Neural cell (in vitro differentiated cells): ENCODE data around the gene POLE. TPM values are rescaled to one million over a fixed set of nuclear protein-coding genes. Genes with fewer than 3 reads are reported as not detected.

Source experiments
- H2AFZ ChIP-seq: fragments of 200-600, 300-800 bp; sonication (generic), shearing (Covaris generic); 2 replicates; pipeline ENCODE4 v1.6.0; 2014; ENCODE audit warnings: low read depth, mild to moderate bottlenecking, antibody characterized with exemption, low read length, moderate library complexity
- H3F3A ChIP-seq: fragments of 200-600 bp; shearing (Covaris generic); 2 replicates; pipeline ENCODE4 v1.6.1; 2016; ENCODE audit warnings: mild to moderate bottlenecking, moderate library complexity, mixed read lengths, antibody characterized with exemption, low read length; ENCODE audit not compliant: insufficient read depth, poor library complexity, severe bottlenecking
- H3K27ac ChIP-seq: fragments of 200-600, 300-800 bp; sonication (generic), shearing (Covaris generic); 2 replicates; pipeline ENCODE4 v1.5.1; 2014; ENCODE audit warnings: mild to moderate bottlenecking, low read length, moderate library complexity
- H3K27me3 ChIP-seq: fragments of 300-800, 200-600 bp; sonication (generic), shearing (Covaris generic); 2 replicates; pipeline ENCODE4 v1.6.0; 2014; ENCODE audit warnings: mild to moderate bottlenecking, low read depth, low read length, moderate library complexity; ENCODE audit not compliant: insufficient read depth
- H3K36me3 ChIP-seq: fragments of 300-800, 200-600 bp; sonication (generic), shearing (Covaris generic); 2 replicates; pipeline ENCODE4 v1.5.1; 2014; ENCODE audit warnings: mild to moderate bottlenecking, antibody characterized with exemption, low read length, moderate library complexity; ENCODE audit not compliant: insufficient read depth
- H3K4me2 ChIP-seq: fragments of 300-800, 200-600 bp; sonication (generic), shearing (Covaris generic); 2 replicates; pipeline ENCODE4 v1.6.0; 2014; ENCODE audit warnings: mild to moderate bottlenecking, low read length
- H3K4me3 ChIP-seq: fragments of 300-800, 200-600 bp; sonication (generic), shearing (Covaris generic); 2 replicates; pipeline ENCODE4 v1.5.1; 2014; ENCODE audit warnings: mild to moderate bottlenecking, low read length, moderate library complexity
- H3K79me2 ChIP-seq: fragments of 200-600 bp; shearing (Covaris generic); replicated peaks from 2 replicates; pipeline ENCODE4 v1.6.0; 2014; ENCODE audit warnings: mild to moderate bottlenecking, low read length, moderate library complexity; ENCODE audit not compliant: insufficient read depth
- H3K9ac ChIP-seq: fragments of 300-800, 200-600 bp; sonication (generic), shearing (Covaris generic); 2 replicates; pipeline ENCODE4 v1.6.1; 2016; ENCODE audit warnings: mild to moderate bottlenecking, low read length, mixed read lengths
- H3K9me2 ChIP-seq: fragments of 200-600 bp; shearing (Covaris generic); 2 replicates; pipeline ENCODE4 v1.6.1; 2016; ENCODE audit warnings: mild to moderate bottlenecking, low read length, mixed read lengths; ENCODE audit not compliant: insufficient read depth
- H3K9me3 ChIP-seq: fragments of 200-600, 300-800 bp; sonication (generic), shearing (Covaris generic); 2 replicates; pipeline ENCODE4 v1.6.1; 2016; ENCODE audit warnings: mild to moderate bottlenecking, mixed run types, low read length, moderate library complexity, mixed read lengths
- H4K20me1 ChIP-seq: fragments of 200-600 bp; shearing (Covaris generic); 2 replicates; pipeline ENCODE4 v1.6.1; 2016; ENCODE audit warnings: mild to moderate bottlenecking, mixed run types; ENCODE audit not compliant: insufficient read depth
- EP300 ChIP-seq: fragments of 450-650 bp; conservative IDR thresholded peaks from 2 replicates; pipeline ENCODE4 v1.6.1; 2014; ENCODE audit warnings: antibody characterized with exemption, mild to moderate bottlenecking, moderate library complexity; ENCODE audit not compliant: poor library complexity, severe bottlenecking
- EZH2 ChIP-seq: fragments of 200-600, 300-800 bp; shearing (Covaris generic), sonication (generic); IDR thresholded peaks from 2 replicates; pipeline ENCODE4 v1.6.1; 2014; ENCODE audit warnings: antibody characterized with exemption, low read length, borderline replicate concordance, mild to moderate bottlenecking; ENCODE audit not compliant: insufficient read depth, poor library complexity, severe bottlenecking
- MXI1 ChIP-seq: fragments of 450-650 bp; conservative IDR thresholded peaks from 2 replicates; pipeline ENCODE4 v1.6.1; 2014; ENCODE audit warnings: antibody characterized with exemption, mild to moderate bottlenecking; ENCODE audit not compliant: poor library complexity, severe bottlenecking
- POLR2AphosphoS5 ChIP-seq: IDR thresholded peaks from 2 replicates; pipeline ENCODE4 v1.6.1; 2012
- RAD21 ChIP-seq: fragments of 450-650 bp; conservative IDR thresholded peaks from 2 replicates; pipeline ENCODE4 v1.6.1; 2014; ENCODE audit warnings: antibody characterized with exemption, mild to moderate bottlenecking, moderate library complexity
- REST ChIP-seq: IDR thresholded peaks from 2 replicates; pipeline ENCODE4 v1.6.1; 2012; ENCODE audit warnings: borderline replicate concordance
- SMC3 ChIP-seq: fragments of 450-650 bp; conservative IDR thresholded peaks from 2 replicates; pipeline ENCODE4 v1.6.1; 2014; ENCODE audit warnings: antibody characterized with exemption, mild to moderate bottlenecking, moderate library complexity; ENCODE audit not compliant: poor library complexity
- TAF1 ChIP-seq: IDR thresholded peaks from 2 replicates; pipeline ENCODE4 v1.6.1; 2012; ENCODE audit warnings: low read depth
- polyA plus RNA-seq: library from polyadenylated mRNA; depleted of rRNA; stranded (reverse); fragments of >200 nt; gene quantifications from 2 replicates; pipeline ENCODE4 v1.2.3, GENCODE V29; 2014
- TF ChIP-seq, protein P1 (sequence below): fragments of 450-650 bp; IDR thresholded peaks from 2 replicates; pipeline ENCODE4 v1.5.1; 2014; ENCODE audit warnings: antibody characterized with exemption, mild to moderate bottlenecking, moderate library complexity; ENCODE audit not compliant: poor library complexity, severe bottlenecking

The POLE gene
- polyA plus RNA-seq, 1 donor from 2014 or later = 8.5 TPM

GRCh38 chr12:132592282-132592970 is 94.7 kb downstream of the POLE start:
- Histone ChIP-seq H4K20me1 (no peaks in the 10 kb centered on the region), H3K9me3 (peaks cover 4% of the 10 kb centered on the region), H3K27ac (no peak overlapping the region), H3K36me3 (no peaks in the 10 kb centered on the region), H2AFZ (no peak overlapping the region), H3K27me3 (no peaks in the 10 kb centered on the region), H3K79me2 (no peaks in the 10 kb centered on the region), H3F3A (peaks cover 1% of the 10 kb centered on the region), H3K9ac (no peak overlapping the region), H3K9me2 (no peaks in the 10 kb centered on the region), H3K4me3 (no peak overlapping the region), H3K4me2 (no peak overlapping the region)
- TF ChIP-seq, protein P1, sequence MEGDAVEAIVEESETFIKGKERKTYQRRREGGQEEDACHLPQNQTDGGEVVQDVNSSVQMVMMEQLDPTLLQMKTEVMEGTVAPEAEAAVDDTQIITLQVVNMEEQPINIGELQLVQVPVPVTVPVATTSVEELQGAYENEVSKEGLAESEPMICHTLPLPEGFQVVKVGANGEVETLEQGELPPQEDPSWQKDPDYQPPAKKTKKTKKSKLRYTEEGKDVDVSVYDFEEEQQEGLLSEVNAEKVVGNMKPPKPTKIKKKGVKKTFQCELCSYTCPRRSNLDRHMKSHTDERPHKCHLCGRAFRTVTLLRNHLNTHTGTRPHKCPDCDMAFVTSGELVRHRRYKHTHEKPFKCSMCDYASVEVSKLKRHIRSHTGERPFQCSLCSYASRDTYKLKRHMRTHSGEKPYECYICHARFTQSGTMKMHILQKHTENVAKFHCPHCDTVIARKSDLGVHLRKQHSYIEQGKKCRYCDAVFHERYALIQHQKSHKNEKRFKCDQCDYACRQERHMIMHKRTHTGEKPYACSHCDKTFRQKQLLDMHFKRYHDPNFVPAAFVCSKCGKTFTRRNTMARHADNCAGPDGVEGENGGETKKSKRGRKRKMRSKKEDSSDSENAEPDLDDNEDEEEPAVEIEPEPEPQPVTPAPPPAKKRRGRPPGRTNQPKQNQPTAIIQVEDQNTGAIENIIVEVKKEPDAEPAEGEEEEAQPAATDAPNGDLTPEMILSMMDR = no peak
- TF ChIP-seq RAD21 = no peak
- no peak for TF ChIP-seq MXI1
- TF ChIP-seq POLR2AphosphoS5 = no peak
- no peak for TF ChIP-seq EP300
- no peak for TF ChIP-seq SMC3
- TF ChIP-seq TAF1 = no peak
- TF ChIP-seq EZH2 = no peak
- TF ChIP-seq REST = no peak

DNA sequence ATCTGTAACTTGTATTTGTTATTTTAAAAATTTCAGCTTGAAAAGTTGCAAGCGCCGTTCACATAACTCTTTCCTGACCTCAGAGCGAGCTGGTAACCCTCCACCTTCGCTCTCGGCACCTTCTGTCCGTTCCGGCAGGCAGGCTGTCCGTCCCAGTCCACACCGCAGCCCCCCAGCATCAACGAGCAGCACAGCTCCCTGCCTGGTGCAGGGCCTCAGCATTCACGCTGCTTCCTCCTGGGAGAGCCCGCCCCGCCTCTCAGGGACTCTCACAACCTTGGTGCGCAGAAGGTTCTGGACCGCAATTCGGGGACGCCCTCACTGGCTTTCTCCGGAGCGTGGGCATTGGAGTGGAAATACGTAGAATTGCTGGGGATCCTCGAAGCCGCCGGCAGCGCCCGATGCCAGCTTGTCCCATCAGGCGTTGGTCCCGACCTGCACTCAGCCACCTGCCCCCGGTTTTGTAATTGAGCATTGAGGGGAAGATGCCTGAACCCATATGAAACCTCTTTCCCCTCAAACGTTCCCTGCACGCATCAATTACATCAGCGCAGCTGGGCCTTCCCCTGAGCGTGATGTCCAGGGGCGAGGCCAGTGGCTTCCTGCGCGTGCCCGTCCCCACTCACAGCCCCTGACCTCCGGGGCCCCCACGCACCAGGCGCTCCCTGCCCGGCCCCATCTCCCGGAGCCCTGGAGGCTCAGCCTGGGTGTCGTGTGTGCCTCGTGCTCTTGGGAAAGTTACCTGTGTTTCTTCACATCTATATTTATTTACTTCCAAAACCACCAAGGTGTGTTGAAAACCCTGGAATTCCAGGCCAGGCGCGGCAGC is 95.8 kb downstream of the POLE start:
- peaks cover 4% of the 10 kb centered on the region for H3K9me3 ChIP-seq
- no peak overlapping the region for H3K4me3 ChIP-seq
- no peaks in the 10 kb centered on the region for H3K27me3 ChIP-seq
- no peaks in the 10 kb centered on the region for H3K79me2 ChIP-seq
- no peaks in the 10 kb centered on the region for H3K9me2 ChIP-seq
- no peaks in the 10 kb centered on the region for H4K20me1 ChIP-seq
- no peak overlapping the region for H3K27ac ChIP-seq
- no peak overlapping the region for H2AFZ ChIP-seq
- H3F3A ChIP-seq = no peaks in the 10 kb centered on the region
- no peak for TF ChIP-seq EZH2
- no peak for TF ChIP-seq MXI1
- TF ChIP-seq TAF1 = no peak
- TF ChIP-seq REST = no peak
- no peak for TF ChIP-seq POLR2AphosphoS5
- TF ChIP-seq RAD21 = no peak
- TF ChIP-seq SMC3 = no peak
- TF ChIP-seq, protein P1 = no peak
- no peak for TF ChIP-seq EP300
- H3K9ac ChIP-seq = no peak overlapping the region
- no peak overlapping the region for H3K4me2 ChIP-seq
- H3K36me3 ChIP-seq = no peaks in the 10 kb centered on the region
